ENCODE results near the gene SOX13.
"Not testable (repeated sequence)": the region's sequence is repeated elsewhere in the genome, so short reads cannot be mapped to it uniquely, and the experiment has no call there.

The SOX13 gene

DNA sequence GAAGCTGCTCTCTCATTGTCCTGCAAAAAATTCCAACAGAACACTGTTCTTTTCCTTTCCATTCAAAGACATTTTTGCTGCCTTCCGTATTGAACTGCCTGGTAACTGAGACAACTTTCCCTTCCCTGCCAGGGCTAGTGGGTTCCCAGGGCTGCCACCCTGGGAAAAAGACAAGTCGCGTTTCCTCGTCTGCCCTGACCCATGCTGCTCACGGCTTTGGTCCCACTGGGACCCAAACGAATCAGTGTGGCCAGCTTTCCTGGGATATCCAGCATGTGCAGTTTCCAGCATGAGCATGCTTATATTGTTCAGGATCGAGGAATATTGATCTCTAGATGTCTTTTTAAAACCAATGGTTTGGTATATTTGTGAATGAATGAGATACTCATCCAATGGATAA lies 18.2 kb downstream of the SOX13 start:
- Histone ChIP-seq H3K27me3 (no peaks in the 10 kb centered on the region), H3K4me3 (no peak overlapping the region), H4K20me1 (no peaks in the 10 kb centered on the region), H3K4me2 (no peak overlapping the region), H3K4me1 (peaks cover 4% of the 10 kb centered on the region; the same call in 1 of the 2 replicates), H3K36me3 (no peaks in the 10 kb centered on the region), H3K27ac (no peak overlapping the region), H3K9ac (no peak overlapping the region), H3K9me3 (no peaks in the 10 kb centered on the region)
- TF ChIP-seq Cebpa-rat (IDR thresholded peaks at IDR 0.05): no peak

DNA sequence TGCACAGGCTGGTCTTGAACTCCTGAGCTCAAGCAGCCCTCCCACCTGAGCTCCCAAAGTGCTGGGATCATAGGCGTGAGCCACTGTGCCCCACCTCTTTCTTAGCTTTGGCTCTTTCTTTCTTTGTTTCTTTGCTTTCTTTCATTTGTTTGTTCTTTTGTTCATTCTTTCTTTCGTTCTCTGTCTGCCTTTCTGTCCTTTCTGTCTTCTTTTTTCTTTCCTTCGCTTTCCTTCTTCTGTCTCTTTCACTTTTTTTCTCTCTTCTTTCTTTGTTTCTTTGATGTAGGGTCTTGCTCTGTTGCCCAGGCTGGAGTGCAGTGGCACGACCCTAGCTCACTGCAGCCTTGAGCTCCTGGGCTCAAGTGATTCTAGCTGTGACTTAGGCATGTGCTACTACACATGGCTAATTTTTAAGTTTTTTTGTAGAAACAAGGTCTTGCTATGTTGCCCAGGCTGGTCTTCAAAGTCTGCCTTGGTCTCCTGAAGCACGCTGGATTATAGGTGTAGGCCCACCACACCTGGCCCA lies 18.9 kb downstream of the SOX13 start:
- H3K4me3 ChIP-seq: no peak overlapping the region
- no peaks in the 10 kb centered on the region for H4K20me1 ChIP-seq
- no peak overlapping the region for H3K9ac ChIP-seq
- H3K9me3 ChIP-seq: no peaks in the 10 kb centered on the region
- H3K36me3 ChIP-seq: no peaks in the 10 kb centered on the region
- no peaks in the 10 kb centered on the region for H3K27me3 ChIP-seq
- peaks cover 4% of the 10 kb centered on the region; the same call in 1 of the 2 replicates for H3K4me1 ChIP-seq
- no peak for TF ChIP-seq Cebpa-rat (IDR thresholded peaks at IDR 0.05)
- H3K4me2 ChIP-seq: no peak overlapping the region
- no peak overlapping the region for H3K27ac ChIP-seq

DNA sequence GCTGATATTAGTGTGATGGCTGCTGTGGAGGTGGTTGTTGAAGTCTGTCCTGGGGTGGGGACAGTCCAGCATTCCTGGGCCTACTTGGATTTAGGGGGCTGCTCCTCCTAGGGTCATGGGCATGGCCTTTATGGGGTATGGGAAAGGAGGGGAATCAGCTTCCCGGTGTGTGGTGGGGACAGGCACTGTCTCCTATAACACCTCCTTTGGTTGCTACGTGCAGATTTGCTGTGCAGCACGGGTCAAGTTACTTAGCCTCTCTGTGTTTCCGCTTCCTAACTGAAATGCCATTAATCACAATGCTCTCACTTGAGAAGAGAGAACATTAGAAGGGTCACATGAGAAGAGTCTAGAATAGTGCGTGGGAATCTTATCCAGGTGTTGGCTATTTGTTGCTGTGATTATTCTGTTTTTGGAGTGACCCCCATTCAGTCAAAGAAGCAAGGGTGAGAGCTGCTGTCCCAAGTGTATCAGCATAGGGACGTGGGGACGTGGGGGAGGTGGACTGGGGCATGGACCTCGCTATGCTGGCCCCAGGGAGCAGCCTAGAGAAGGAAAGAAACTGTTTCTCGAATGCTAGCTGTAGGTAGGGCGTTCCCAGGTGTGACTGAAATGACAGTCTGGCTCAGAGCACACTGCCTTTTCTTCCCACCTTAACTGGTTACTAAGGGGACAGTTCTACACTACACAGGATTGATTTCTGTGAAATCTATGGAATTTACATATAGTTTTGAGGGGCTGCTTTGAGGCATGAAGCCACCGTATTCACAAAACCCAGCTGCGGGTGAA lies 19.9 kb downstream of the SOX13 start:
- no peak overlapping the region for H3K4me2 ChIP-seq
- H3K27ac ChIP-seq: no peak overlapping the region
- H3K4me3 ChIP-seq: no peak overlapping the region
- no peaks in the 10 kb centered on the region for H4K20me1 ChIP-seq
- H3K36me3 ChIP-seq: no peaks in the 10 kb centered on the region
- no peaks in the 10 kb centered on the region for H3K27me3 ChIP-seq
- H3K9ac ChIP-seq: no peak overlapping the region
- no peak for TF ChIP-seq Cebpa-rat (IDR thresholded peaks at IDR 0.05)
- peaks cover 4% of the 10 kb centered on the region; the same call in 1 of the 2 replicates for H3K4me1 ChIP-seq
- no peaks in the 10 kb centered on the region for H3K9me3 ChIP-seq

DNA sequence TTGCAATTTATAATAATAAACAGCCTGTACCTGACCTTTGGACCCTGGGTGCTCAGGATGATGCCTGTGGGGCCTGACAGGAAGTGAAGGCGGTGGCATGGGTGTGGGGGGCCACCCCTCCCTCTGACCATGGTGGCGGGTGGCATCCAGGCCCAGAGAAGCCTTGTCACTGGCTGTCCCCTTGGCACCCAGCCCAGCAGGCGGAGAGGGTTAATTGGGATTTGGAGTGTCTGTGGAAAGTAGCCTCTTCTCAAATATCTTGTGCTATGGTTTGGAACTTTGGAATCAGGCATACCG lies 20.5 kb downstream of the SOX13 start:
- Histone ChIP-seq H3K4me3 (no peak overlapping the region), H3K36me3 (no peaks in the 10 kb centered on the region), H3K27me3 (no peaks in the 10 kb centered on the region), H3K9ac (no peak overlapping the region), H3K4me1 (peaks cover 4% of the 10 kb centered on the region; the same call in 1 of the 2 replicates), H3K9me3 (no peaks in the 10 kb centered on the region), H3K27ac (no peak overlapping the region), H3K4me2 (no peak overlapping the region), H4K20me1 (no peaks in the 10 kb centered on the region)
- no peak for TF ChIP-seq Cebpa-rat (IDR thresholded peaks at IDR 0.05)

DNA sequence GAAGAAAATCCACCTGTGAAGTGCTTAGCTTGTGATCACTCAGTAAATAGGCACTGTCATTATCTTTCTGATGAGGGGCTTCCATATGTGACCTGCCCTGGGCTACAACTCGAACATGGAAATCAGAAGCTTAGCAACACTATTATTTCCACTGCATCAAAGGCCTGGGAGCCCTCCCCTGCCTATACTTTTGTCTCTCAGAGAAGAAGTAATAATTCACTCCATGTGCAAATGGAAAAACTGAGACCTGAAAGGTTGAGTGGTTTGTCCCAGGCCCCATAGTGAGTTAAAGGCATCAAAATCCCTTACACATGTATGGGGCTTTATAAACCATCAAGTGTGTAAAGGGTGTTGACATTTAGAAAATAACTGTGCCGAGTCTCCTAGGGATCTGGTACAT lies 20.9 kb downstream of the SOX13 start:
- H3K36me3 ChIP-seq: no peaks in the 10 kb centered on the region
- H3K27me3 ChIP-seq: no peaks in the 10 kb centered on the region
- peaks cover 4% of the 10 kb centered on the region; the same call in 1 of the 2 replicates for H3K4me1 ChIP-seq
- no peak overlapping the region for H3K9ac ChIP-seq
- no peaks in the 10 kb centered on the region for H4K20me1 ChIP-seq
- no peak overlapping the region for H3K27ac ChIP-seq
- H3K9me3 ChIP-seq: no peaks in the 10 kb centered on the region
- no peak overlapping the region for H3K4me2 ChIP-seq
- no peak for TF ChIP-seq Cebpa-rat (IDR thresholded peaks at IDR 0.05)
- no peak overlapping the region for H3K4me3 ChIP-seq

DNA sequence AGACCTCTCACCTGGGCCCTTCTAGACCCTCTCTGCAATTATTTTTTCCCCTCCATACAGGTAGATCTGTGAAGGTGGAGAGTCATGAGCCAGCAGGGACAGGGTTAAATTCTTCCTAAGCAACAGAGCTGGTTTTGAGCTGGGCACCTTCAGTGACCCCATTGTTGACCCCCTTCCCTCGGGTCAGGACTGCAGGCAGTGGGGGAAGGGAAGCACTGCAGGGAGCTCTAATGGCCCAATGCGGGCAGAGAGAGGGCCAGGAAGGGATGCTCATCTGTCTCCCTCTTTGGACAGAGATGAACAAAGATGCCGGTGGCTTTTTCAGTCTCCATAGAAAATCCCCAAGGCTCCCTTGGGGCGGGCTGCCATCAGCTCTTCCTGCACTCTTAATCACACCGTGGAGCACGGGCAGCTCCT lies 21.4 kb downstream of the SOX13 start:
- H3K9me3 ChIP-seq: no peaks in the 10 kb centered on the region
- H4K20me1 ChIP-seq: no peaks in the 10 kb centered on the region
- H3K4me3 ChIP-seq: no peak overlapping the region
- H3K4me2 ChIP-seq: no peak overlapping the region
- no peak overlapping the region for H3K9ac ChIP-seq
- no peak overlapping the region for H3K27ac ChIP-seq
- no peaks in the 10 kb centered on the region for H3K27me3 ChIP-seq
- peaks cover 4% of the 10 kb centered on the region; the same call in 1 of the 2 replicates for H3K4me1 ChIP-seq
- TF ChIP-seq Cebpa-rat (IDR thresholded peaks at IDR 0.05): no peak
- H3K36me3 ChIP-seq: no peaks in the 10 kb centered on the region

DNA sequence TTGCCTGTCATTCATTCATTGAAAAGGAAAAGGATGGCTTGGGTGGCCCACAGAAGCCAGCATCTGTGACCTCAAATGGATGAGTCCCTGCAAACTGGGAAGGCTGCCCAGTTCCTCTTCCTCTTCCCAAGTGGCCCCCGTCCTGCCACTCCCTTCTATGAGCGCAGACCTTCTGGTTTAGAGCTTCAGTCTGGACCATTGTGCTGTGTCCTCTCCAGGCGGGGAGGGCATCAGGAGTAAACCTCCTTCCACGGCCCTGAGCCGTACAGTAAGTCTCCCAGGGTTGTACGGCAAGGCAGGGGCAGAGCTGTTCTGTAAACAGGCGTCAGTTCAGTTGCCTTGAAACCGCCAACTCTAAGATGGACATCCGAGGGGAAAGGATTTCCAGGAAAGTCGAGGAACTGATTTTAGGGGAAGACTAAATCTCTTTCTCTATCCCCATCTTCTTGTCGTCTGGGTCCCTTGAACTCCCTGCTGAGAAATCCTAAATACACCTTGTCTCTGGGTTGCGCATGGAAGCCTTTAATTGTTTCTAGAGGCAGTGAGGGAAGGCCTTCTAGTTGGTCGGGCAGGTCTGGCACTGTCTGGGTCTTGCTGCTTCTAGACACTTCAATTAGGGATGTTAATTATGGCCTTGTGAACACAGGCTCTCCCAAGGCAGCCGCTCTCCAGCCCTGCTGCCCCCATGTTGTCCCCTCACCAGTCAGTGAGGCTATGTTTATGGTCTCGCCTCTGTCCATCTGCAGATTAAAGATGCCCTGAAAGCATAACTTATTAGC lies 22.1 kb downstream of the SOX13 start:
- Histone ChIP-seq H4K20me1 (no peaks in the 10 kb centered on the region), H3K4me1 (peaks cover 4% of the 10 kb centered on the region; the same call in 1 of the 2 replicates), H3K4me2 (no peak overlapping the region), H3K4me3 (no peak overlapping the region), H3K27me3 (no peaks in the 10 kb centered on the region), H3K27ac (no peak overlapping the region), H3K9me3 (no peaks in the 10 kb centered on the region), H3K36me3 (no peaks in the 10 kb centered on the region), H3K9ac (no peak overlapping the region)
- TF ChIP-seq Cebpa-rat (IDR thresholded peaks at IDR 0.05): no peak

DNA sequence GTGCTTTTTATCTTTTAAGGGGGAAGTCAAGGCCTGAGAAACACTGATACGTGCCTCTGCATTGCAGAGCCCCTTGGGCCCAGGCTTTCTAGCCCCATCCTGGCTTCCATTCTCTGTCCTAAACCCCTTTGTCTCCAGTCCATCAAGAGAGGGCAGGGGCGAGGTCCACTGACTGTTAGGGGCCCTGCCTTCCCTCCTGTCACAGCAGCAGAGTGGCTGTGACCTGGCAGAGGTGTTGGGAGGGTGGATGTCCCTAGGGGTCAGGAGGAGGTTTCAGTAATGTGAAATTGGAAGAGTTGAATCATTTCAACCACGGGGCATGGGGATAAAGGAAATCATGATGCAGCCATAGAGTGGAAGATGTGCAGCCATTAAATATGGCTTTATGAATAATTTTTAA lies 24.0 kb downstream of the SOX13 start:
- no peaks in the 10 kb centered on the region for H4K20me1 ChIP-seq
- no peaks in the 10 kb centered on the region for H3K9me3 ChIP-seq
- no peaks in the 10 kb centered on the region for H3K27me3 ChIP-seq
- no peak overlapping the region for H3K4me2 ChIP-seq
- H3K4me3 ChIP-seq: no peak overlapping the region
- H3K4me1 ChIP-seq: peaks cover 8% of the 10 kb centered on the region
- H3K36me3 ChIP-seq: no peaks in the 10 kb centered on the region
- H3K27ac ChIP-seq: no peak overlapping the region
- no peak overlapping the region for H3K9ac ChIP-seq
- no peak for TF ChIP-seq Cebpa-rat (IDR thresholded peaks at IDR 0.05)

DNA sequence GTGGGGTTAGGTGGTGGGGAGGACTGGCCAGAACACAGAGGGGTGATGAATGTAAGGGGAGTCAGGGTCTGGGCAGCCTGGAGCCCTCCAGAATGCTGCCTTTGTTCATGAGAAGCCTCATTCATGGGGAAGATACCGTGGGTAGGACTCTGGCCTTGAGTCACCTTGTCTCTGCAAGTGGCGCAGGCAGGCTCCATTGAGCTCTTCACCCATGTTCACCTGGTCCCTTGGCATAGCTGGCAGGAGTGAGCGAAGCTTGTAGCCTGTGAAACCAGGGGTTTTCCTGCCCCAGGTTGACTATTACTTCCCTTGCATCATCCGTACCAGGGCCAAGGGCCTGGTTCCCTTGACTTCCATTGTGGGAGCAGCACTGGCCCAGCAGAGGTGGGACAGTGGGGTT lies 25.8 kb downstream of the SOX13 start:
- Histone ChIP-seq H3K9ac (no peak overlapping the region), H3K4me1 (peaks cover 25% of the 10 kb centered on the region), H3K27ac (no peak overlapping the region), H3K27me3 (no peaks in the 10 kb centered on the region), H3K9me3 (no peaks in the 10 kb centered on the region), H3K4me2 (no peak overlapping the region), H4K20me1 (no peaks in the 10 kb centered on the region), H3K36me3 (no peaks in the 10 kb centered on the region), H3K4me3 (no peak overlapping the region)
- no peak for TF ChIP-seq Cebpa-rat (IDR thresholded peaks at IDR 0.05)

DNA sequence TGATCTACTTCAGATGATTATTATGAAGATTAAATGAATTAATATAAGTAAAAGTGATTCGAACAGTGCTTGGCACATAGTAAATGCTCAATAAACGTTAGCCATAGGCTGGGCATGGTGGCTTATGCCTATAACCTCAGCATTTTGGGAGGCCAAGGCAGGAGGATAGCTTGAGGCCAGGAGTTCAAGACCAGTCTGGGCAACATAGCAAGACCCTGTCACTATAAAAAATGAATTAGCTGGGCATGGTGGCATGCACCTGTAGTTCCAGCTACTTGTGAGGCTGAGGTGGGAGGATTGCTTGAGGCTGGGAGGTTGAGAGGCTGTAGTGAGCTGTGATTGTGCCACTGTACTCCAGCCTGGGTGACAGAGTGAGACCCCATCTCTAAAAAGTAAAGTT lies 26.8 kb downstream of the SOX13 start:
- H3K27me3 ChIP-seq, H3K9ac ChIP-seq, H3K9me3 ChIP-seq, H3K4me2 ChIP-seq, H3K4me3 ChIP-seq, H3K36me3 ChIP-seq, H3K27ac ChIP-seq, H4K20me1 ChIP-seq: not testable (repeated sequence)
- H3K4me1 ChIP-seq: peaks cover 32% of the 10 kb centered on the region
